WTC11 (cell line): Measurements from ENCODE around the gene NSUN2. TPM values are rescaled to one million over a fixed set of nuclear protein-coding genes. Genes with fewer than 3 reads are reported as not detected.

Source experiments
- ATAC-seq: fragments of 200-7000 bp; cut with Tn5 transposase; 2 replicates; pipeline ENCODE4 v1.10.0; 2021; ENCODE audit warnings: mild to moderate bottlenecking, moderate library complexity
- CTCF ChIA-PET: fragments of 300-600 bp; sonication (Branson Sonifier 250); formaldehyde crosslinking; loops from one replicate; lab custom pipeline; 2021; ENCODE audit warnings: antibody characterized with exemption; lab: Charles Lee
- POLR2A ChIA-PET: fragments of 350-600 bp; sonication (Branson Sonifier 250); formaldehyde crosslinking; loops from one replicate; lab custom pipeline; 2021; ENCODE audit warnings: antibody characterized with exemption; lab: Charles Lee
- DNase-seq: peaks from one replicate; pipeline ENCODE4 v3.0.0; 2021; ENCODE audit warnings: low spot score
- H3K27ac Mint-ChIP-seq: 2 replicates; pipeline ENCODE4 v1.8.0; 2021; ENCODE audit warnings: mixed read lengths
- H3K27me3 Mint-ChIP-seq: 2 replicates; pipeline ENCODE4 v1.8.0; 2021; ENCODE audit warnings: low read depth, mild to moderate bottlenecking, moderate library complexity, mixed read lengths
- H3K36me3 Mint-ChIP-seq: 2 replicates; pipeline ENCODE4 v1.8.0; 2021; ENCODE audit warnings: mixed read lengths
- H3K4me1 Mint-ChIP-seq: 2 replicates; pipeline ENCODE4 v1.8.0; 2022; ENCODE audit warnings: mixed read lengths
- H3K4me3 Mint-ChIP-seq: 2 replicates; pipeline ENCODE4 v1.8.0; 2021; ENCODE audit warnings: mild to moderate bottlenecking, moderate library complexity, mixed read lengths
- H3K9me3 Mint-ChIP-seq: 2 replicates; pipeline ENCODE4 v1.8.0; 2021; ENCODE audit warnings: mixed read lengths
- AR ChIP-seq: fragments of 250-450 bp; sonication (Bioruptor Pico); IDR thresholded peaks from 2 replicates; pipeline ENCODE4 v1.9.0; 2021; ENCODE audit warnings: mild to moderate bottlenecking
- ATF1 ChIP-seq: sonication (generic); formaldehyde crosslinking; IDR thresholded peaks from 2 replicates; pipeline ENCODE4 v1.8.1; 2023; ENCODE audit warnings: mild to moderate bottlenecking, moderate library complexity, missing genetic modification reagents
- ATF6 ChIP-seq: sonication (generic); formaldehyde crosslinking; IDR thresholded peaks from 2 replicates; pipeline ENCODE4 v1.8.1; 2023; ENCODE audit warnings: mild to moderate bottlenecking, missing genetic modification reagents
- CREM ChIP-seq: sonication (generic); formaldehyde crosslinking; IDR thresholded peaks from 2 replicates; pipeline ENCODE4 v1.8.1; 2022; ENCODE audit warnings: mild to moderate bottlenecking, missing genetic modification reagents, moderate library complexity
- E2F1 ChIP-seq: sonication (generic); formaldehyde crosslinking; IDR thresholded peaks from 2 replicates; pipeline ENCODE4 v1.8.0; 2022; ENCODE audit warnings: mild to moderate bottlenecking, missing genetic modification reagents
- ETV6 ChIP-seq: sonication (generic); formaldehyde crosslinking; IDR thresholded peaks from 2 replicates; pipeline ENCODE4 v1.8.1; 2022; ENCODE audit warnings: mild to moderate bottlenecking, missing genetic modification reagents
- FOXJ3 ChIP-seq: sonication (generic); formaldehyde crosslinking; IDR thresholded peaks from 2 replicates; pipeline ENCODE4 v1.9.0; 2021; ENCODE audit warnings: missing genetic modification reagents, mild to moderate bottlenecking, borderline replicate concordance
- FOXP1 ChIP-seq: sonication (generic); formaldehyde crosslinking; IDR thresholded peaks from 2 replicates; pipeline ENCODE4 v1.8.0; 2022; ENCODE audit warnings: missing genetic modification reagents, mild to moderate bottlenecking, moderate library complexity, borderline replicate concordance
- HMGA2 ChIP-seq: fragments of 250-450 bp; sonication (Bioruptor Pico); IDR thresholded peaks from 2 replicates; pipeline ENCODE4 v1.4.0; 2021; ENCODE audit warnings: mild to moderate bottlenecking, moderate library complexity
- MAX ChIP-seq: sonication (generic); formaldehyde crosslinking; IDR thresholded peaks from 2 replicates; pipeline ENCODE4 v1.8.0; 2022; ENCODE audit warnings: mild to moderate bottlenecking, missing genetic modification reagents
- MXD4 ChIP-seq: fragments of 250-450 bp; sonication (Bioruptor Pico); IDR thresholded peaks from 2 replicates; pipeline ENCODE4 v1.8.0; 2021; ENCODE audit warnings: mild to moderate bottlenecking, moderate library complexity, borderline replicate concordance
- NR2C2 ChIP-seq: sonication (generic); formaldehyde crosslinking; IDR thresholded peaks from 2 replicates; pipeline ENCODE4 v1.8.0; 2022; ENCODE audit warnings: mild to moderate bottlenecking, missing genetic modification reagents
- PREB ChIP-seq: sonication (generic); formaldehyde crosslinking; IDR thresholded peaks from 2 replicates; pipeline ENCODE4 v1.8.1; 2022; ENCODE audit warnings: mild to moderate bottlenecking, missing genetic modification reagents, moderate library complexity, borderline replicate concordance
- RORB ChIP-seq: fragments of 250-450 bp; sonication (Bioruptor Pico); IDR thresholded peaks from 2 replicates; pipeline ENCODE4 v1.9.0; 2021; ENCODE audit warnings: mild to moderate bottlenecking
- SMAD4 ChIP-seq: sonication (generic); formaldehyde crosslinking; IDR thresholded peaks from 2 replicates; pipeline ENCODE4 v1.8.0; 2022; ENCODE audit warnings: mild to moderate bottlenecking, missing genetic modification reagents
- TP53 ChIP-seq: sonication (generic); formaldehyde crosslinking; IDR thresholded peaks from 2 replicates; pipeline ENCODE4 v1.8.1; 2023; ENCODE audit warnings: mild to moderate bottlenecking, missing genetic modification reagents
- ZBTB43 ChIP-seq: sonication (generic); formaldehyde crosslinking; IDR thresholded peaks from 2 replicates; pipeline ENCODE4 v1.8.1; 2023; ENCODE audit warnings: mild to moderate bottlenecking, missing genetic modification reagents
- ZNF232 ChIP-seq: sonication (generic); formaldehyde crosslinking; IDR thresholded peaks from 2 replicates; pipeline ENCODE4 v1.8.0; 2022; ENCODE audit warnings: mild to moderate bottlenecking, missing genetic modification reagents
- ZSCAN18 ChIP-seq: fragments of 250-450 bp; sonication (Bioruptor Pico); IDR thresholded peaks from 2 replicates; pipeline ENCODE4 v2.1.2; 2022; ENCODE audit warnings: mild to moderate bottlenecking, moderate library complexity
- total RNA-seq: library from RNA; stranded (reverse); gene quantifications from 3 replicates; pipeline ENCODE4 v1.2.3, GENCODE V29; 2021

The NSUN2 gene
- total RNA-seq, 1 experiment from 2014 or later = 88.4 TPM

- Mint-ChIP-seq H3K4me3 (no peak overlapping the region), H3K27ac (no peak overlapping the region), H3K9me3 (peaks cover 34% of the 10 kb centered on the region), H3K36me3 (peaks cover 6% of the 10 kb centered on the region), H3K27me3 (peaks cover 15% of the 10 kb centered on the region), H3K4me1 (no peaks in the 10 kb centered on the region)
- no peak for DNase-seq
- ChIA-PET POLR2A (no interaction called here), CTCF (no interaction called here)
- ATAC-seq = no peak
- TF ChIP-seq RORB (CRISPR knock-in tag) (no peak), SMAD4 (no peak), ETV6 (no peak), AR (CRISPR knock-in tag) (no peak), MXD4 (no peak), ZSCAN18 (CRISPR knock-in tag) (no peak), ATF6 (CRISPR knock-in tag) (no peak), ZBTB43 (CRISPR knock-in tag) (no peak), TP53 (no peak), ZNF232 (CRISPR knock-in tag) (no peak), PREB (no peak), HMGA2 (CRISPR knock-in tag) (no peak), E2F1 (CRISPR knock-in tag) (no peak), ATF1 (no peak), NR2C2 (no peak), CREM (no peak), FOXP1 (no peak), FOXJ3 (no peak), MAX (CRISPR knock-in tag) (no peak)
Observed at GRCh38 chr5:6556089-6556801, 76.6 kb downstream of the NSUN2 start.
